ENCODE data around the gene MICB. TPM values are rescaled to one million over a fixed set of nuclear protein-coding genes. Genes with fewer than 3 reads are reported as not detected.

Gene MICB
- total RNA-seq, 1 experiment from 2014 or later, result 72.1 TPM

DNA sequence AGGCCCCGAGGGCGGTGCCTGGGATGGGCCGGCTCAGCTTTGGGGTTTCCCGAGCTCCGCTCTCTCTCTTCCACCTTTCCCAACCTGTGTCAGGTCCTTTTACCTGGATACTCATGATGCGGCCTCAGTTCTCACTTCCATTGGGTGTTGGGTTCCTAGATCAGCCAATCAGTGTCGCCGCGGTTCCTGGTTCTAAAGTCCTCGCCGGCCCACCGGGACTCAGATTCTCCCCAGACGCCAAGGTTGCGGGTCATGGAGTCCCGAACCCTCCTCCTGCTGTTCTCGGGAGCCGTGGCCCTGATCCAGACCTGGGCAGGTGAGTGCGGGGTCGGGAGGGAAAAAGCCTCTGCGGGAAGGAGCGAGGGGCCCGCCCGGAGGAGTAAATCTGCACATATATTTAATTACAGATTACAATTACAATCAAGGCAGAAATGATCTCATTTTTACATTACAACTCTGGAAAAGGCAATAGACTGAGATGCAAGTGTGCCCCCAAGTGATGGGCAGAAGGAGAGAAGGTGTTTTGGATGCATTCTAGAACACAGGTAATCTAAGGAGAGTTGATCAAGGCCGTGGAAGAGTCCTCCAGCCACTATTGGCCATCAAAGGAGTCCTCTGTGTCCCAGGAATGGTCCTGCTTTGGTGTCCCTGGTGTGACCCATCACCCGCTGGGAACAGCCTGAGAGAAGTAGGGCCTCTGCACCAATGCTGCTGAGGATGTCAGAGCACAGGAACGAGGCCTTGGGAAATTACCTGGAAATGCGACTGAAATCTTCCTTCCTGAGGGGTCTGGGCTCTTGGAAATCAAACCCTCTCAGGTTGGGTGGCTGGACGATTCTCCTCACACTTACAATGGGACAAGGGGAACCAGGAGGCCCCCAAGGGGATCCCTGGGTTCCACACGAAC, 34.7 kb upstream of the MICB start:
- ChIA-PET CTCF (interaction anchor here (0.6 kb wide), 1 partner anchor 150 kb away, joined by 6 read pairs; no protein-coding TSS in a partner anchor), POLR2A (no interaction called here)
- H3K9me3 ChIP-seq (ENCODE audit: control insufficient read depth, insufficient read depth, low read depth, low read length), result no peaks in the 10 kb centered on the region
- peaks cover 4% of the 10 kb centered on the region for H3K4me1 ChIP-seq (ENCODE audit: control insufficient read depth, insufficient read depth, low read length)
- TF ChIP-seq TCF7L2 (IDR thresholded peaks at IDR 0.05; ENCODE audit: low read depth, low read length) (no peak), REST (IDR thresholded peaks at IDR 0.05; ENCODE audit: insufficient read depth in 1 of 2, low read depth in 2 of 2, low read length in 1 of 2) (no peak), SIN3A (IDR thresholded peaks at IDR 0.05; ENCODE audit: borderline replicate concordance, insufficient read depth, low read depth, low read length) (no peak), CTCF (IDR thresholded peaks at IDR 0.05) (no peak), POLR2AphosphoS5 (IDR thresholded peaks at IDR 0.05; ENCODE audit: low read depth, low read length) (no peak)
- no peak overlapping the region for H3K27ac ChIP-seq (ENCODE audit: low read length)
- H3K36me3 ChIP-seq (ENCODE audit: control insufficient read depth, insufficient read depth, low read length), result no peaks in the 10 kb centered on the region
- intact Hi-C loops (cut with micrococcal nuclease; ENCODE audit: unreplicated experiment) (no loop called here), in situ Hi-C loops (cut with HindIII; ENCODE audit: low pct_unique_long_range_greater_than_20kb, low sequenced_read_pairs) (no loop called here)
- no peaks in the 10 kb centered on the region; the same call in 1 of the 2 replicates for H3K27me3 ChIP-seq (ENCODE audit: control insufficient read depth, insufficient read depth, low read length)
- no peak for DNase-seq (ENCODE audit: low read depth, low spot score)
- H3K4me3 ChIP-seq (ENCODE audit: low read depth in 2 of 2, low read length in 2 of 2), result peak overlapping the region; percentile 26 to 44
- ATAC-seq, result peak; percentile 98
- BruUV-seq (replicated peaks), result no TSS peak

GRCh38 chr6:31464252-31465184, 33.4 kb upstream of the MICB start:
- TF ChIP-seq SIN3A (IDR thresholded peaks at IDR 0.05; ENCODE audit: borderline replicate concordance, insufficient read depth, low read depth, low read length) (no peak), REST (IDR thresholded peaks at IDR 0.05; ENCODE audit: insufficient read depth in 1 of 2, low read depth in 2 of 2, low read length in 1 of 2) (no peak), TCF7L2 (IDR thresholded peaks at IDR 0.05; ENCODE audit: low read depth, low read length) (no peak), CTCF (IDR thresholded peaks at IDR 0.05) (no peak)
- ChIA-PET POLR2A (no interaction called here), CTCF (no interaction called here)
- BruUV-seq (replicated peaks), result no TSS peak
- Histone ChIP-seq H3K36me3 (ENCODE audit: control insufficient read depth, insufficient read depth, low read length) (no peaks in the 10 kb centered on the region), H3K27ac (ENCODE audit: low read length) (no peak overlapping the region), H3K4me3 (ENCODE audit: low read depth in 2 of 2, low read length in 2 of 2) (no peak overlapping the region), H3K4me1 (ENCODE audit: control insufficient read depth, insufficient read depth, low read length) (peaks cover 4% of the 10 kb centered on the region), H3K27me3 (ENCODE audit: control insufficient read depth, insufficient read depth, low read length) (no peaks in the 10 kb centered on the region), H3K9me3 (ENCODE audit: control insufficient read depth, insufficient read depth, low read depth, low read length) (no peaks in the 10 kb centered on the region)
- intact Hi-C loops (cut with micrococcal nuclease; ENCODE audit: unreplicated experiment) (no loop called here), in situ Hi-C loops (cut with HindIII; ENCODE audit: low pct_unique_long_range_greater_than_20kb, low sequenced_read_pairs) (no loop called here)
- ATAC-seq, result no peak
- DNase-seq (ENCODE audit: low read depth, low spot score), result no peak
